Measurements from ENCODE around the gene MAP1S. TPM values are rescaled to one million over a fixed set of nuclear protein-coding genes. Genes with fewer than 3 reads are reported as not detected.

The MAP1S gene
- total and polyA plus RNA-seq, 10 donors, result 15.0 to 63.1 (median 35.5) TPM

- H3K27ac ChIP-seq, result no peak overlapping the region
- intact Hi-C loops (cut with DNase I; ENCODE audit: low total_unique reads), result no loop called here
- H3K9me3 ChIP-seq, result no peaks in the 10 kb centered on the region
- H3K4me1 ChIP-seq, result peaks cover 0 to 51% (median 25%) of the 10 kb centered on the region in 6 donors
- no peak overlapping the region for H3K4me3 ChIP-seq
- DNase-seq, result no peak
- no peaks in the 10 kb centered on the region for H3K27me3 ChIP-seq (replicated peaks in 1 of 7)
- no peak for TF ChIP-seq CTCF (IDR thresholded peaks at IDR 0.05 in 8 of 11, conservative IDR thresholded peaks at IDR 0.05 in 3 of 11)
- TF ChIP-seq POLR2A (IDR thresholded peaks at IDR 0.05), result no peak
- no peak for TF ChIP-seq POLR2AphosphoS5 (IDR thresholded peaks at IDR 0.05)
- WGBS, 5 donors, result 92 to 97% (median 94%) methylated on average over 4 to 5 of the region's 5 CpGs
- peaks cover 0 to 83% (median 54%) of the 10 kb centered on the region in 6 donors for H3K36me3 ChIP-seq
Measured at GRCh38 chr19:17735410-17735809, 16.1 kb downstream of the MAP1S start.

GRCh38 chr19:17737690-17738153 lies 18.4 kb downstream of the MAP1S start:
- no peak for DNase-seq
- H3K9me3 ChIP-seq, result no peaks in the 10 kb centered on the region
- no peak overlapping the region for H3K4me3 ChIP-seq
- WGBS, 5 donors, result 89 to 93% (median 92%) methylated on average over 7 of the region's 7 CpGs
- H3K27me3 ChIP-seq (replicated peaks in 1 of 7), result no peaks in the 10 kb centered on the region
- H3K4me1 ChIP-seq, result peaks cover 0 to 28% (median 17%) of the 10 kb centered on the region in 6 donors
- intact Hi-C loops (cut with DNase I; ENCODE audit: low total_unique reads), result no loop called here
- H3K36me3 ChIP-seq, result peaks cover 0 to 60% (median 34%) of the 10 kb centered on the region in 6 donors
- no peak for TF ChIP-seq POLR2A (IDR thresholded peaks at IDR 0.05)
- no peak for TF ChIP-seq POLR2AphosphoS5 (IDR thresholded peaks at IDR 0.05)
- no peak for TF ChIP-seq CTCF (IDR thresholded peaks at IDR 0.05 in 8 of 11, conservative IDR thresholded peaks at IDR 0.05 in 3 of 11)
- H3K27ac ChIP-seq, result no peak overlapping the region

GRCh38 chr19:17739121-17739875 lies 20.0 kb downstream of the MAP1S start:
- peak overlapping the region in 5 of 8 donors; percentile 12 to 68 (median 50) for H3K27ac ChIP-seq
- peak; percentile 54 to 72 (median 61) for TF ChIP-seq POLR2AphosphoS5 (IDR thresholded peaks at IDR 0.05)
- TF ChIP-seq POLR2A (IDR thresholded peaks at IDR 0.05), result no peak
- no peaks in the 10 kb centered on the region for H3K9me3 ChIP-seq
- intact Hi-C loops (cut with DNase I; ENCODE audit: low total_unique reads), result no loop called here
- 55 to 66% (median 63%) methylated on average over 18 of the region's 18 CpGs for WGBS, 5 donors
- no peaks in the 10 kb centered on the region for H3K27me3 ChIP-seq (replicated peaks in 1 of 7)
- peaks cover 0 to 30% (median 17%) of the 10 kb centered on the region in 6 donors for H3K4me1 ChIP-seq
- no peak overlapping the region for H3K4me3 ChIP-seq
- peak; percentile 88 for DNase-seq
- peaks cover 0 to 44% (median 19%) of the 10 kb centered on the region in 6 donors for H3K36me3 ChIP-seq

GRCh38 chr19:17741456-17741855 lies 22.2 kb downstream of the MAP1S start:
- peaks cover 0 to 23% (median 4%) of the 10 kb centered on the region in 6 donors for H3K36me3 ChIP-seq
- intact Hi-C loops (cut with DNase I; ENCODE audit: low total_unique reads), result no loop called here
- DNase-seq, result no peak
- 82 to 94% (median 88%) methylated on average over 2 of the region's 2 CpGs for WGBS, 5 donors
- H3K27ac ChIP-seq, result no peak overlapping the region
- peaks cover 0 to 33% (median 18%) of the 10 kb centered on the region in 6 donors for H3K4me1 ChIP-seq
- no peaks in the 10 kb centered on the region for H3K9me3 ChIP-seq
- TF ChIP-seq POLR2AphosphoS5 (IDR thresholded peaks at IDR 0.05), result no peak
- TF ChIP-seq POLR2A (IDR thresholded peaks at IDR 0.05), result no peak
- TF ChIP-seq CTCF (IDR thresholded peaks at IDR 0.05 in 8 of 11, conservative IDR thresholded peaks at IDR 0.05 in 3 of 11), result no peak
- no peak overlapping the region for H3K4me3 ChIP-seq
- H3K27me3 ChIP-seq (replicated peaks in 1 of 7), result no peaks in the 10 kb centered on the region

Measured in spleen (tissue), 11 donors.